Measurements from ENCODE around the gene CAPN5. TPM values are rescaled to one million over a fixed set of nuclear protein-coding genes. Genes with fewer than 3 reads are reported as not detected.

CAPN5 gene
- polyA plus RNA-seq, 4 donors: 17.4 to 31.9 (median 24.7) TPM

- DNase-seq (ENCODE audit: low read depth in 4 of 4, low spot score in 3 of 4): no peak
These were observed 3.8 kb upstream of the CAPN5 start for GRCh38 chr11:77062924-77063323.

GRCh38 chr11:77063407-77063806 is 3.4 kb upstream of the CAPN5 start:
- DNase-seq (ENCODE audit: low read depth in 4 of 4, low spot score in 3 of 4): no peak

- DNase-seq (ENCODE audit: low read depth in 4 of 4, low spot score in 3 of 4): no peak
These were observed 2.9 kb upstream of the CAPN5 start for GRCh38 chr11:77063861-77064260.

- DNase-seq (ENCODE audit: low read depth in 4 of 4, low spot score in 3 of 4): no peak
These were observed 2.0 kb upstream of the CAPN5 start for GRCh38 chr11:77064648-77065217.

GRCh38 chr11:77065878-77066228 is 918 bp upstream of the CAPN5 start:
- peak in 1 of 4 donors; percentile 36 for DNase-seq (ENCODE audit: low read depth in 4 of 4, low spot score in 3 of 4)

- DNase-seq (ENCODE audit: low read depth in 4 of 4, low spot score in 3 of 4): no peak
These were observed 1.2 kb downstream of the CAPN5 start for GRCh38 chr11:77067861-77068443.

- no peak for DNase-seq (ENCODE audit: low read depth in 4 of 4, low spot score in 3 of 4)
These were observed 1.9 kb downstream of the CAPN5 start for GRCh38 chr11:77068457-77069335.

GRCh38 chr11:77069336-77069968 is 2.7 kb downstream of the CAPN5 start:
- no peak for DNase-seq (ENCODE audit: low read depth in 4 of 4, low spot score in 3 of 4)

- no peak for DNase-seq (ENCODE audit: low read depth in 4 of 4, low spot score in 3 of 4)
These were observed 3.3 kb downstream of the CAPN5 start for GRCh38 chr11:77069969-77070582.

- DNase-seq (ENCODE audit: low read depth in 4 of 4, low spot score in 3 of 4): no peak
These were observed 4.3 kb downstream of the CAPN5 start for GRCh38 chr11:77071077-77071476.

- no peak for DNase-seq (ENCODE audit: low read depth in 4 of 4, low spot score in 3 of 4)
These were observed 5.2 kb downstream of the CAPN5 start for GRCh38 chr11:77071671-77072605.

GRCh38 chr11:77072851-77073327 is 6.1 kb downstream of the CAPN5 start:
- DNase-seq (ENCODE audit: low read depth in 4 of 4, low spot score in 3 of 4): no peak

- peak in 3 of 4 donors; percentile 57 to 67 (median 58) for DNase-seq (ENCODE audit: low read depth in 4 of 4, low spot score in 3 of 4)
These were observed 6.7 kb downstream of the CAPN5 start for GRCh38 chr11:77073328-77074001.

- DNase-seq (ENCODE audit: low read depth in 4 of 4, low spot score in 3 of 4): no peak
These were observed 7.4 kb downstream of the CAPN5 start for GRCh38 chr11:77074205-77074604.

- no peak for DNase-seq (ENCODE audit: low read depth in 4 of 4, low spot score in 3 of 4)
These were observed 8.0 kb downstream of the CAPN5 start for GRCh38 chr11:77074626-77075221.

GRCh38 chr11:77075425-77075905 is 8.7 kb downstream of the CAPN5 start:
- DNase-seq (ENCODE audit: low read depth in 4 of 4, low spot score in 3 of 4): no peak

GRCh38 chr11:77079666-77080065 is 12.9 kb downstream of the CAPN5 start:
- DNase-seq (ENCODE audit: low read depth in 4 of 4, low spot score in 3 of 4): no peak

- DNase-seq (ENCODE audit: low read depth in 4 of 4, low spot score in 3 of 4): no peak
These were observed 14.0 kb downstream of the CAPN5 start for GRCh38 chr11:77080643-77081210.

All from left renal pelvis (tissue), 4 donors.